Left ventricle myocardium inferior (tissue), 1 donor: ENCODE measurements around the gene SPDEF. TPM values are rescaled to one million over a fixed set of nuclear protein-coding genes. Genes with fewer than 3 reads are reported as not detected.

Experiments
- DNase-seq: peaks from one replicate; pipeline ENCODE4 v3.0.0-alpha.2; 2020
- H3K27ac ChIP-seq: fragments of 200-600 bp; replicated peaks from 2 replicates; pipeline ENCODE4 v1.8.0; 2021
- H3K27me3 ChIP-seq: fragments of 200-600 bp; 2 replicates; pipeline ENCODE4 v1.8.0; 2021; ENCODE audit warnings: low read depth
- H3K36me3 ChIP-seq: fragments of 200-600 bp; 2 replicates; pipeline ENCODE4 v1.8.0; 2021
- H3K4me1 ChIP-seq: fragments of 200-600 bp; 2 replicates; pipeline ENCODE4 v1.8.0; 2021
- H3K4me3 ChIP-seq: fragments of 200-600 bp; 2 replicates; pipeline ENCODE4 v1.8.0; 2021; ENCODE audit warnings: mild to moderate bottlenecking, moderate library complexity
- H3K9me3 ChIP-seq: fragments of 200-600 bp; replicated peaks from 2 replicates; pipeline ENCODE4 v1.8.0; 2021
- intact Hi-C: fragments of 100-400 bp; cut with micrococcal nuclease; formaldehyde crosslinking; loops from one replicate; pipeline ENCODE4 v1.11.0; 2022
- total RNA-seq: library from RNA; stranded (reverse); fragmentation: NEBNext Ultra II Directional; extraction: Animal tissue kit (Norgen Biotek cat#: 25700); gene quantifications from one replicate; pipeline ENCODE4 v1.2.1, GENCODE V29; 2021
- TF ChIP-seq, protein P1 (sequence below): fragments of 200-600 bp; IDR thresholded peaks from 2 replicates; pipeline ENCODE4 v1.8.0; 2021; ENCODE audit warnings: antibody characterized with exemption, mild to moderate bottlenecking, borderline replicate concordance
- donor health status: DM: no; HTN: yes; CAD: no; lungs with severe emphysema.

The SPDEF gene
- total RNA-seq, 1 donor from 2014 or later: 0.11 TPM

DNA sequence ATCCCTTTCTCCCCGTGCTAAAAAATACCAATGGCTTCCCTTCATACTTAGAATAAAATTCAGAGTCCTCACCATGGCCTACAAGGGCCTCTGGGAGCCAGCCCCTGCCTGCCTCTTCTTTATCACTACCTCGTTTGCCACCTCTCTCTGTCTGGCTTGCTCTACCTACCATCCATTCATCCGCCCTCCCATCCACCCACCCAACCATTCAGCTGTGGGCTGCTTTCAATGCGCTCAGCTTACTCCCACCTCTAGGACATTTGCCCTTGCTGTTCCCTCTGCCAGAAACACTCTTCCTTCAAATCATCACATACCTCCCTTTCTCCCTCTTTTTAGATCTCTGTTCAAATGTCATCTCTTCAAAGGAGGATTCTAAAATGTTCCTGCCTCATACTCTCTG lies 45.8 kb downstream of the SPDEF start:
- intact Hi-C loops: no loop called here
- Histone ChIP-seq H3K27me3 (peaks cover 34% of the 10 kb centered on the region), H3K27ac (no peak overlapping the region), H3K4me3 (no peak overlapping the region), H3K36me3 (no peaks in the 10 kb centered on the region), H3K9me3 (peaks cover 15% of the 10 kb centered on the region), H3K4me1 (no peaks in the 10 kb centered on the region)
- peak; percentile 2 for DNase-seq
- TF ChIP-seq, protein P1, sequence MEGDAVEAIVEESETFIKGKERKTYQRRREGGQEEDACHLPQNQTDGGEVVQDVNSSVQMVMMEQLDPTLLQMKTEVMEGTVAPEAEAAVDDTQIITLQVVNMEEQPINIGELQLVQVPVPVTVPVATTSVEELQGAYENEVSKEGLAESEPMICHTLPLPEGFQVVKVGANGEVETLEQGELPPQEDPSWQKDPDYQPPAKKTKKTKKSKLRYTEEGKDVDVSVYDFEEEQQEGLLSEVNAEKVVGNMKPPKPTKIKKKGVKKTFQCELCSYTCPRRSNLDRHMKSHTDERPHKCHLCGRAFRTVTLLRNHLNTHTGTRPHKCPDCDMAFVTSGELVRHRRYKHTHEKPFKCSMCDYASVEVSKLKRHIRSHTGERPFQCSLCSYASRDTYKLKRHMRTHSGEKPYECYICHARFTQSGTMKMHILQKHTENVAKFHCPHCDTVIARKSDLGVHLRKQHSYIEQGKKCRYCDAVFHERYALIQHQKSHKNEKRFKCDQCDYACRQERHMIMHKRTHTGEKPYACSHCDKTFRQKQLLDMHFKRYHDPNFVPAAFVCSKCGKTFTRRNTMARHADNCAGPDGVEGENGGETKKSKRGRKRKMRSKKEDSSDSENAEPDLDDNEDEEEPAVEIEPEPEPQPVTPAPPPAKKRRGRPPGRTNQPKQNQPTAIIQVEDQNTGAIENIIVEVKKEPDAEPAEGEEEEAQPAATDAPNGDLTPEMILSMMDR: no peak

DNA sequence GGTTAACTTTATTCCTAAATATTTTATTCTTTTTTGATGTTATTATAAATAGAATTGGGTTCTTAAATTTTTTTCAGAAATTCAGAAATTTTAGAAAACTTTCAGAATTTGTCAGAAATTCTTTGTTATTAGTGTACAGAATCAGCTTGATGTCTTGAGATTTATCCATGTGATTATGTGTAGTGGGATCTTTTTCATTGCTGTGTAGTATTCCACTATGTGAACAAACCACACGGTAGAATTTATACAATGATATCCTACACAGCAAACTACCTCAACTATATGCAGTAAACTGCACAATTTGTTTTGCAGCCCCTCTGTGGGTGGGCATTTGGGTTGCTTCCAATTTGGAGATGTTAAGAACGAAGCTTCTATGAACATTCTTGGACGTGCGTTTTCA lies 46.3 kb downstream of the SPDEF start:
- DNase-seq: no peak
- intact Hi-C loops: no loop called here
- Histone ChIP-seq H3K4me1 (no peaks in the 10 kb centered on the region), H3K36me3 (no peaks in the 10 kb centered on the region), H3K4me3 (no peak overlapping the region), H3K9me3 (peaks cover 15% of the 10 kb centered on the region), H3K27me3 (peaks cover 29% of the 10 kb centered on the region), H3K27ac (no peak overlapping the region)
- TF ChIP-seq, protein P1: no peak

DNA sequence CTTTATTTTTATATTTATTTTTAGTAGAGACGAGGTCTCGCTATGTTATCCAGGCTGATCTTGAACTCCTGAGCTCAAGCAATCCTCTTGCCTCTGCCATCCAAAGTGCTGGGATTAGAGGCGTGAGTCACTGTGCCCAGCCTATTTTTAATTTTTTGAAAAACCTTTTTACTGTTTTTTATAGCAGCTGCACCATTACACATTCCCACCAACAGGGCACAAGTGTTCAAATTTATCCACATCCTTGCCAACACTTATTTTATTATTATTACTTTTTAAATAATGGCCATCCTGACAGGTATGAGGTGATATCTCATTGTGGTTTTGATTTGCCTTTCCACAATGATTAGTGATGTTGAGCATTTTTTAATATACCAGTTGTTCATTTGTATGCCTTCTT lies 47.7 kb downstream of the SPDEF start:
- no peaks in the 10 kb centered on the region for H3K36me3 ChIP-seq
- no peak overlapping the region for H3K27ac ChIP-seq
- H3K4me1 ChIP-seq: no peaks in the 10 kb centered on the region
- peaks cover 20% of the 10 kb centered on the region for H3K27me3 ChIP-seq
- intact Hi-C loops: no loop called here
- H3K9me3 ChIP-seq: peaks cover 15% of the 10 kb centered on the region
- DNase-seq: no peak
- no peak overlapping the region for H3K4me3 ChIP-seq
- TF ChIP-seq, protein P1: no peak

DNA sequence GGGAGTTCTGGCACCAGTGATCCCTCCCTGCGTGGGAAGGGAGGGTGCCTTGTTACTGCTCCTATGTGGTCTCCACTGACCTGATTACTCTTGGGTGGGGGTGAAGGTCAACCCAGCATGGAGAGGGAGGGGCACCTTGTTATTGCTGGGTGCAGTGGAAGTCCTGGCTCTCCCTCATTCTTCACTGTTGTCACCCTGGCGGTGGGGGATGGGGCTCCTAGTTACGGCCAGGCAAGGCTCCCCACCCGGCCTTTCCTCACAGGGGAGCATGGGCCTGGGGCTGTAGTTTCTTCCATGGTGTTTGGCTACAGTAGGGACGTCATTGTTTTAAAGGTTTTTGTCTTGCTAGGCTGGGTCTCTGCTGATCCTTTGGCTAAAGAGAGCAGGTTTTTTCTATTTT lies 49.4 kb downstream of the SPDEF start:
- TF ChIP-seq, protein P1: no peak
- Histone ChIP-seq H3K27ac (no peak overlapping the region), H3K9me3 (peaks cover 21% of the 10 kb centered on the region), H3K4me3 (no peak overlapping the region), H3K27me3 (peaks cover 11% of the 10 kb centered on the region), H3K36me3 (no peaks in the 10 kb centered on the region), H3K4me1 (no peaks in the 10 kb centered on the region)
- no peak for DNase-seq
- intact Hi-C loops: no loop called here

DNA sequence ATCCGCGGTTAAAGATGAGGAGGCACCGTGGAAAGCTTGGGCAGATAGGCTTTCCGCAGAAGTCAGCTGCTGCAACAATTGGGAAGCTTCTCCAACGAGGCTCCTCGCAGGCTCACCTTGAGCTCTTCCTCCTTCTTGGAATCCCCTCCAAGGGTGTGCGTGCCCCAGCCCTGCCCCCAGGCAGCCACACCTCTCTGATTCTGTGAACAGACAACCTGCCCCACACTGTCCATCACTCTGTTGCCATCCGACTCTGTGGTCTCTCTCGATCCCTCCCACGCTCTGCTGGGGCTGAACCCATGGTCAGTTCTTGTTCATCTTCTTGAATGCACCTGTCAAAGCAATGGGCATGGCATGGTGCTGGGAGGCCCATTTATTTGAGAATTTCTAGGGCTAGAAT lies 58.7 kb downstream of the SPDEF start:
- DNase-seq: no peak
- TF ChIP-seq, protein P1: no peak
- Histone ChIP-seq H3K27me3 (peaks cover 7% of the 10 kb centered on the region), H3K27ac (no peak overlapping the region), H3K9me3 (peaks cover 16% of the 10 kb centered on the region), H3K36me3 (no peaks in the 10 kb centered on the region), H3K4me1 (no peaks in the 10 kb centered on the region), H3K4me3 (no peak overlapping the region)
- intact Hi-C loops: no loop called here
